GM12878 (cell line): ENCODE results near the gene NME5. TPM values are rescaled to one million over a fixed set of nuclear protein-coding genes. Genes with fewer than 3 reads are reported as not detected.

ENCODE experiments used
- ATAC-seq: fragments of 200-7000 bp; cut with Tn5 transposase; 3 replicates; pipeline ENCODE4 v1.9.1; 2020; ENCODE audit warnings: mild to moderate bottlenecking, moderate library complexity
- BruUV-seq: library from RNA; stranded (reverse); fragments of 400-500 nt; replicated peaks from 2 replicates; lab custom pipeline; 2021; lab: Mats Ljungman, UMichigan
- CTCF ChIA-PET: fragments of 300-600 bp; sonication (Branson Sonifier 250); formaldehyde crosslinking; extraction: SDS; loops from one replicate; lab custom pipeline; 2021; ENCODE audit warnings: inconsistent platforms; lab: Yijun Ruan, JAX
- POLR2A ChIA-PET: fragments of 350-600 bp; formaldehyde crosslinking; extraction: SDS; loops from one replicate; lab custom pipeline; 2021; ENCODE audit warnings: inconsistent platforms; lab: Charles Lee
- RAD21 ChIA-PET: fragments of 300-600 bp; sonication (Branson Sonifier 250); formaldehyde crosslinking; loops from one replicate; lab custom pipeline; 2023; ENCODE audit warnings: antibody characterized with exemption; ENCODE audit not compliant: unreplicated experiment; lab: Charles Lee
- SMC1A ChIA-PET: fragments of 300-600 bp; sonication (Branson Sonifier 250); formaldehyde crosslinking; loops from one replicate; lab custom pipeline; 2023; ENCODE audit not compliant: unreplicated experiment, uncharacterized antibody; lab: Charles Lee
- DNase-seq: peaks from one replicate; pipeline ENCODE4 v3.0.0-alpha.2; 2011; ENCODE audit warnings: low read depth, low spot score
- FAIRE-seq: peaks from 3 replicates; lab custom pipeline; 2011; peaks lifted over from hg19 to GRCh38; lab: Jason Lieb, UNC
- H2AFZ ChIP-seq: 2 replicates; pipeline ENCODE4 v1.6.0; 2011; ENCODE audit warnings: low read depth, low read length, control low read depth; ENCODE audit not compliant: control insufficient read depth
- H3K27ac ChIP-seq: 2 replicates; pipeline ENCODE4 v1.5.1; 2011; ENCODE audit warnings: control low read depth; ENCODE audit not compliant: control insufficient read depth, insufficient read depth
- H3K27me3 ChIP-seq, 2 experiments: replicated peaks in 1 of 2; 2 replicates each; pipeline versions ENCODE4 v1.6.0 to v1.6.1; 2011; ENCODE audit warnings: low read length in 1 of 2; ENCODE audit not compliant: control insufficient read depth in 2 of 2, insufficient read depth in 2 of 2
- H3K36me3 ChIP-seq, 2 experiments: 2 replicates each; pipeline ENCODE4 v1.5.1; 2011; ENCODE audit warnings: low read length in 1 of 2; ENCODE audit not compliant: control insufficient read depth in 2 of 2, insufficient read depth in 2 of 2
- H3K4me1 ChIP-seq: 2 replicates; pipeline ENCODE4 v1.6.1; 2011; ENCODE audit warnings: mild to moderate bottlenecking, low read length, moderate library complexity, mixed read lengths; ENCODE audit not compliant: control insufficient read depth, insufficient read depth
- H3K4me2 ChIP-seq: 2 replicates; pipeline ENCODE4 v1.6.0; 2011; ENCODE audit warnings: control low read depth; ENCODE audit not compliant: control insufficient read depth, insufficient read depth
- H3K4me3 ChIP-seq: fragments of 200-600 bp; sonication (generic); 2 replicates; pipeline ENCODE4 v1.5.1; 2016
- H3K79me2 ChIP-seq: 2 replicates; pipeline ENCODE4 v1.6.0; 2011; ENCODE audit warnings: low read length; ENCODE audit not compliant: control insufficient read depth, insufficient read depth
- H3K9ac ChIP-seq: 2 replicates; pipeline ENCODE4 v1.8.0; 2011; ENCODE audit warnings: low read length, control low read depth, mixed read lengths; ENCODE audit not compliant: control insufficient read depth, insufficient read depth
- H3K9me3 ChIP-seq: replicated peaks from 3 replicates; pipeline ENCODE4 v1.5.1; 2011; ENCODE audit warnings: mild to moderate bottlenecking, low read length; ENCODE audit not compliant: control insufficient read depth, insufficient read depth
- H4K20me1 ChIP-seq: 2 replicates; pipeline ENCODE4 v1.6.0; 2011; ENCODE audit not compliant: control insufficient read depth, insufficient read depth
- EP300 ChIP-seq, 2 experiments: fragments of 150-350 bp in 1 of 2; IDR thresholded peaks; 2 replicates each; pipeline ENCODE4 v1.6.1; 2011 to 2012; ENCODE audit warnings: low read depth in 2 of 2, low read length in 2 of 2, borderline replicate concordance in 1 of 2, improper control_type of control experiment in 1 of 2, inconsistent platforms in 1 of 2; ENCODE audit not compliant: control insufficient read depth in 1 of 2
- MTA2 ChIP-seq: fragments of 450-650 bp; IDR thresholded peaks from 2 replicates; pipeline ENCODE4 v1.6.1; 2016; ENCODE audit warnings: low read depth, mild to moderate bottlenecking, moderate library complexity
- SUZ12 ChIP-seq: fragments of 200-600 bp; sonication (generic); IDR thresholded peaks from one replicate; pipeline ENCODE4 v1.6.1; 2018; ENCODE audit warnings: antibody characterized with exemption, mild to moderate bottlenecking; ENCODE audit not compliant: unreplicated experiment
- in situ Hi-C: fragments of 300-500 bp; cut with MboI; formaldehyde crosslinking; loops from 9 replicates; pipeline ENCODE4 v1.14.3; 2018; ENCODE audit warnings: mixed read lengths
- intact Hi-C: fragments of 100-400 bp; cut with micrococcal nuclease; formaldehyde crosslinking; loops from one replicate; pipeline ENCODE4 v1.14.2; 2022; ENCODE audit not compliant: unreplicated experiment
- polyA plus RNA-seq, 11 experiments: library from polyadenylated mRNA; depleted of rRNA in 4 of 11; unstranded in 6 of 11; stranded (reverse) in 5 of 11; fragments of >200 nt; fragmentation: Nextera tagmentation in 4 of 11; fragmentation: Illumina TruSeq in 1 of 11; extraction: Ambion mirVana in 4 of 11; extraction: Trizol in 1 of 11; gene quantifications; 1 replicate in 1 of 11; 2 replicates in 10 of 11; pipeline versions ENCODE4 v1.2.1 to v1.2.3, GENCODE V29; 2011 to 2016; ENCODE audit warnings: inconsistent platforms in 2 of 11, missing spikeins in 2 of 11, low read depth in 1 of 11
- total RNA-seq, 4 experiments: library from RNA; depleted of rRNA in 3 of 4; stranded (reverse); fragments of >200 nt in 3 of 4; fragmentation: Illumina TruSeq in 1 of 4; extraction: Trizol in 1 of 4; gene quantifications; 2 replicates each; pipeline versions ENCODE4 v1.2.1 to v1.2.3, GENCODE V29; 2013 to 2021
- TF ChIP-seq, protein P1 (sequence below): IDR thresholded peaks from 2 replicates; pipeline ENCODE4 v1.6.1; 2011; ENCODE audit warnings: low read depth, mild to moderate bottlenecking, low read length, moderate library complexity, borderline replicate concordance; ENCODE audit errors: extremely low read depth
- TF ChIP-seq, protein P2 (sequence below): IDR thresholded peaks from 2 replicates; pipeline ENCODE4 v1.6.1; 2011; ENCODE audit warnings: mild to moderate bottlenecking, low read depth, low read length, moderate library complexity; ENCODE audit not compliant: insufficient replicate concordance

The NME5 gene
- total and polyA plus RNA-seq, 10 of the 15 experiments (the other 5 are each of a cell fraction or from before 2014, with no cell fraction given) = 0.22 to 0.52 TPM; not detected in 8

DNA sequence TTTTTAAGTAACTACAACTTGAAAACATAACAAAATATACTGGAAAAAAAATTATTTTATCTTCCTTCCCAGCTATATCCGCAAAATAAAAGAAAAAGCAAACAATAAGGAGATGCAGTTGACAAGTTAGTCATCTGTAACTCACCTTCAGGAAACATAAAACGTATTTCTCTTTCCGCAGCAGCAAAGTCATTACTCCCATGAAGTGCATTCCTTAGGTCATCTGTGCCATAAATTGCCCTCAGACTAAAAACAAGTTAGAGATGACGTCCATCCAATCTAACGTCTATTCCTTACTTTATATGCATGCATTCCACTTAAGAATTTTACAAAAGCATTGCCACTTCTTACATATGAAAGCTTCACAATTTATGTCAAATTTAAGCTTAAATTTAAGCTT lies 10.9 kb downstream of the NME5 start (continued):
- TF ChIP-seq, protein P1, sequence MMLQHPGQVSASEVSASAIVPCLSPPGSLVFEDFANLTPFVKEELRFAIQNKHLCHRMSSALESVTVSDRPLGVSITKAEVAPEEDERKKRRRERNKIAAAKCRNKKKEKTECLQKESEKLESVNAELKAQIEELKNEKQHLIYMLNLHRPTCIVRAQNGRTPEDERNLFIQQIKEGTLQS = no peak
- TF ChIP-seq, protein P2, sequence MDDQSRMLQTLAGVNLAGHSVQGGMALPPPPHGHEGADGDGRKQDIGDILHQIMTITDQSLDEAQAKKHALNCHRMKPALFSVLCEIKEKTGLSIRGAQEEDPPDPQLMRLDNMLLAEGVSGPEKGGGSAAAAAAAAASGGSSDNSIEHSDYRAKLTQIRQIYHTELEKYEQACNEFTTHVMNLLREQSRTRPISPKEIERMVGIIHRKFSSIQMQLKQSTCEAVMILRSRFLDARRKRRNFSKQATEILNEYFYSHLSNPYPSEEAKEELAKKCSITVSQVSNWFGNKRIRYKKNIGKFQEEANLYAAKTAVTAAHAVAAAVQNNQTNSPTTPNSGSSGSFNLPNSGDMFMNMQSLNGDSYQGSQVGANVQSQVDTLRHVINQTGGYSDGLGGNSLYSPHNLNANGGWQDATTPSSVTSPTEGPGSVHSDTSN = no peak
- TF ChIP-seq SUZ12 = no peak
- no peak for TF ChIP-seq EP300 (IDR thresholded peaks at IDR 0.05; ENCODE audit: borderline replicate concordance in 1 of 2, control insufficient read depth in 1 of 2, low read depth in 2 of 2, low read length in 2 of 2)

DNA sequence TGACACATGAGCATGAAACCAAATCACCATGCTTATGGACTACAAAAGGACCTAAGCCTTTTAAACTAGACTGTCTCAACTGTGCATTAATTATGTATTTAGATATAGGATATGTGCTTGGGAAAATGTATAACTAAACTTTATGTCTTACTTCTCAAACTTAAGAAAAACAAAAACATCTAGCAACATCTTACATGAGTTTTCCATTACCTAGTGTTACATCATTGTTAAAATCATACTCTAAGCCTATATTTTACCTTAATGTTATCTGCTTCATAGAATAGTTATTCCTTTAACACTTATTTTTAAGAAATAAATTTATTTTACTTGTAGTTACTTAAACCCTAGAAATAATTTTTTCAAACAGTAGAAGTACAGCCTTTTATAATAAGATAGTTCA lies 24.0 kb downstream of the NME5 start:
- H3K9me3 ChIP-seq = no peaks in the 10 kb centered on the region
- CTCF ChIA-PET = interaction anchor here (2.0 kb wide), 1 partner anchor 13 kb away, joined by 4 read pairs; no protein-coding TSS in a partner anchor
- intact Hi-C loops (no loop called here), in situ Hi-C loops (no loop called here)
- H3K36me3 ChIP-seq = no peaks in the 10 kb centered on the region
- no peak overlapping the region for H3K27ac ChIP-seq
- no peaks in the 10 kb centered on the region for H3K27me3 ChIP-seq
- TF ChIP-seq MTA2 = no peak
- RAD21 ChIA-PET = no interaction called here
- POLR2A ChIA-PET = no interaction called here
- SMC1A ChIA-PET = no interaction called here
- no peak overlapping the region for H3K4me2 ChIP-seq
- no peaks in the 10 kb centered on the region for H3K4me1 ChIP-seq
- H3K9ac ChIP-seq = no peak overlapping the region
- DNase-seq (no peak), ATAC-seq (no peak), FAIRE-seq (no peak)
- no TSS peak for BruUV-seq
- no peaks in the 10 kb centered on the region for H4K20me1 ChIP-seq
- H3K79me2 ChIP-seq = no peaks in the 10 kb centered on the region
- no peak overlapping the region for H3K4me3 ChIP-seq
- H2AFZ ChIP-seq = no peak overlapping the region
